ENCODE results near the gene CTNNA2. TPM values are rescaled to one million over a fixed set of nuclear protein-coding genes. Genes with fewer than 3 reads are reported as not detected.

CTNNA2 gene
- polyA plus RNA-seq, 3 donors: 4.1 to 5.4 (median 4.4) TPM

DNA sequence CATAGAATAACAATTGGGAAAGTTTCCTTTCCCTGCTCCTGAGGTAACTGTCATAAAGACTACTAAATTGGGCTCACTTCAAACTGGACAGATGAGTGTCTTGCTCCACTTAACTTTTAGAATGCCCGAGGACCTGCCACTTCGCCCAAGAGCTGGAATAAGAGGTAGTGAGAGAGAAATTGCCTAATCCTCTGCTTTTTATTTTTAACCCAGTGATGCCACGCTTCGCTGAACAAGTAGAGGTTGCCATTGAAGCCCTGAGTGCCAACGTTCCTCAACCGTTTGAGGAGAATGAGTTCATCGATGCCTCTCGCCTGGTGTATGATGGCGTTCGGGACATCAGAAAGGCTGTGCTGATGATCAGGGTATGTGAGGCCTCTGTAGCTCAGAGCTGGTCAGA lies 1061.1 kb downstream of the CTNNA2 start:
- no peak for DNase-seq (ENCODE audit: low read depth in 3 of 3, low spot score in 2 of 3)

DNA sequence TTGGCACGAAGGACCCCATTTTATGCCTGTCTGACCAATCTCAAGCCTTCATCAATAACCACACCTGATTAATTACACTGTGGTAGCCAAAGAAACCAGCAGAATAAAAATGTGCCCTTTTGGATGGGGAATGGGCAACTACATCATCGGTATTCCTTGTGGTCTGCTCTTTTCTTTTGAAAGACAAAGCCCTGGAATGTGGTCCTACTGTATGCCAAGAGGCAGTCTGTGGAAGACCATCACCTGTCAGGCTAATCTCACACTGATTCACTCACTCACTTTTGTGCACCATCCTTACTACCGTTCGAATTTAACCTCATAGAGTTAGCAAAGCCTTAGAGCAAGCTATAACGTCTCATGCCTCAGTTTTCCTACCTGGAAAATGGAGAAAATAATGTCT lies 1066.9 kb downstream of the CTNNA2 start:
- DNase-seq (ENCODE audit: low read depth in 3 of 3, low spot score in 2 of 3): no peak

DNA sequence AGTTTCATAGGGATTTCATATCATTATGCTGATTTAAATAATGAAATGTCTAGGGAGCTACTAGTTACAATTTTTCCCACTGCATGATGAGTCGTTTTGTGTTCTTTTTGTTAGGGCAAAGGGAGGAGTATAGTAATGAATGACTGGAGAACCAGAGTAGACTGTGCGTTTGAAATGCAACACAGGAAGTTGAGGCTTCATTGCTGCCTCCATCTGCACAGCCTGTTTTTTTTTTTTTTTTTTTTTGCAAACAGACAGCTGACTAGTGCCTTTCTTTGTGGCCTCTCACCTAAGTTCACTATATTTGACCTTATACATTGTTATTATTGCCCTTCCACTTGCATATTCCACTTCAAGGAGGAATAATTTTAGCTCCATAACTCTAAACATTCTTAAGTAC lies 1078.4 kb downstream of the CTNNA2 start:
- no peak for DNase-seq (ENCODE audit: low read depth in 3 of 3, low spot score in 2 of 3)

DNA sequence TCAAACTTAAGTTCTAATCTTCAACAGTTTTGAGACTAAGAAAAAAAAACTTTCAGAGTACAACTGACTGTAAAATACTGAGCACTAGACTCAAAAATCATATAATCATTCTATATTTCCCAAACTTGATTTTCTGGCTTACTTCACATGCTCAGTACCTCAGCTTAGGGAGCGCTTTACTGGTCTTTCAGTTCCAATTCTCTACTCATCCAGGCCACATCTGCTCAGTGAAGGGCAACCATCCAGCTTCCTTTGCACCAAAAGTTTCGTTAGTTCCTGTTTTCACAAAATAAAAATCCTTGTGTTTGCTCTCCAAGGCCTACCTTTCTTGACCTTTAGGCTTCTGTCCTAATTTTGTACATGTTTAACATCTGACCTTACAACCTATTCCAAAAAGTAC lies 1079.3 kb downstream of the CTNNA2 start:
- no peak for DNase-seq (ENCODE audit: low read depth in 3 of 3, low spot score in 2 of 3)

DNA sequence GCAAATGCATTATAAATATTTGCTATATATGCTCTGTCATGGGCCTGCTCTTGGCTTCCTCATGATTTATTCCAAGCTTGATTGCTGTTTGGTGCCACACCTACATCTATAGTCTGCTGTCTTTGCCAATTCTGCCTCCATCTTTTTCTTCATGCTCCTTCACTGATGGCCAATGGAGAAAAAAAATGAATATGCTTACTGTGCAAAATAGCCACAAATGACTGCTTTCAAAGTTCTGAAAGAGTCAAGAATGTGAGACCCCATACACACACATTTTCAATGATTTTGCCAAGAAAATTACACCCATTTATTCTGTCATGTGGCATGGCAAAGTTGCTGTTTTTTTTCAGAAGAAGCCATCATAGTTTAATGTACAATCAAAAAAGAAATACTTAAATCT lies 1097.3 kb downstream of the CTNNA2 start:
- no peak for DNase-seq (ENCODE audit: low read depth in 3 of 3, low spot score in 2 of 3)

DNA sequence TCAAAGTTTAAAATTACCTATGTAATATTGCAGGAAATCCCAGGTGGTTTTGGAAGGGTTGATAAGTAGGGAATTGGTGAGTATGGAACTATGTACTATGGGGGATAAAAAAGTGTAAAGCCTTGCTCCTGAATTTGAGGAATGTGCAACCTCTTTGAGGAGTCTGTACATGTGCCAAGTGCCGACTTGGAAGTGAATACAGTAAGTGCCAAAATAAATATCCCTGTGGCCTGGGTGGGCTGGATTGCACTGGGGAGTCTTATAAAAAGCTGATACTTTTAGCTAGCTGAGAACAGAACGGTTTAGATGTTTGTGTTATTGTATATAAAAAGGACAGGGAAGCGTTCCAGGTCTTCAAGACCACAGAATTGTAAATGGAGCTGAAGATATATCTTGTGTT lies 1108.8 kb downstream of the CTNNA2 start:
- DNase-seq (ENCODE audit: low read depth in 3 of 3, low spot score in 2 of 3): no peak

DNA sequence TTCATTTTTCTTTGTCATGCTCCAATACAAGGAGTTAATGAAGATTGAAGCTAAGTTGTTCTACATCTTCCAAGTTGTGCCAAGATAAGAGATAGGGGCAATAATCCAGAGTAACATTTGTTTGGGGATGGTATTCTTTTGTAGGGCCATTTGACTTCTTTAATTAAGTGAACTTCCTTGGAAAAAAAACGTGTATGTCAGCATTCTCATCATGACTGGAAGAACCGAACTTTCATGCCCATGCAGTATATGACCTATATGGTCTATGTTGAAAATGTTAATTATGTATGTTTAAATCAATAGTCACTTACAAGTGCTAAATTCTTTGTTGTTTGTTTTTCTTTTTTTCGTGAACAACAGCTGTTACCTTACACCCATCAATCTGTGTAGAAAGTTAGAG lies 1111.2 kb downstream of the CTNNA2 start:
- no peak for DNase-seq (ENCODE audit: low read depth in 3 of 3, low spot score in 2 of 3)

DNA sequence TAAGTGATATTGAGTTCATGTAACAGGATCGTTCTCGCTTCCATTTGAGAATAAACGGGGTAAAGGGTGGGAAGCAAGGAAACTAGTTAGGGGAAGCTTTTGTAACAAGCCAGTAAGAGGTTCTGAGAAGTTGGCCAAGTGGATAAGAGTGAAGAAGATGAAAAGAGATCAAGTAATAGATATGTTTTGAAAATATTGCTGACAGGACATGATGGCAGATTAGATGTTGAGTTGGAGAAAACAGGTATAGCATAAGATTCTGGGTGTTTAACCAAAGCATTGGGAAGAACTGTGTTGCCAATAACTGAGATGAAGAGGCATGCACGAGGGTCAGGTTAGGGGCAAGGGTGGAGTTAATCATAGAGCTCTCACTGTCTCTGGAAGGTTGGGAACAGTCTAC lies 1121.7 kb downstream of the CTNNA2 start:
- no peak for DNase-seq (ENCODE audit: low read depth in 3 of 3, low spot score in 2 of 3)

DNA sequence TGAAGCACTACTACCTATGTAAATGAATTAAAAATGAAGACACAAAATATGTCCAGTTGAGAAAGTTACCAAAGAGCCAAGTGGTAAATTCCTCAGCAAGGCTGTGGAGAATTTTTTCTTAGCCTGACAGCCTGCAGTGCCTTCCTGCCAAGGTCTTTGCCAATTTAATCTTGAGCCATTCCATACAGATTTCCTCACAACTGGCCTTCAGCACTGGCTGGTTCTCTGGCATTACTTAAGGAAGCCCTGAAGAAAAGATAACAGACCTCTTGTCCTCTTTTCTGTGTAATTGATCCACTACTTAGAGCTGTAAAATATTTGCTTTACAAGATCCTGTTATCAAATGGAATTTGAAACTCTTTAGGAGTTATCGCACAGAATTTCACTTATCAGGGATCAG lies 1125.9 kb downstream of the CTNNA2 start:
- DNase-seq (ENCODE audit: low read depth in 3 of 3, low spot score in 2 of 3): no peak

DNA sequence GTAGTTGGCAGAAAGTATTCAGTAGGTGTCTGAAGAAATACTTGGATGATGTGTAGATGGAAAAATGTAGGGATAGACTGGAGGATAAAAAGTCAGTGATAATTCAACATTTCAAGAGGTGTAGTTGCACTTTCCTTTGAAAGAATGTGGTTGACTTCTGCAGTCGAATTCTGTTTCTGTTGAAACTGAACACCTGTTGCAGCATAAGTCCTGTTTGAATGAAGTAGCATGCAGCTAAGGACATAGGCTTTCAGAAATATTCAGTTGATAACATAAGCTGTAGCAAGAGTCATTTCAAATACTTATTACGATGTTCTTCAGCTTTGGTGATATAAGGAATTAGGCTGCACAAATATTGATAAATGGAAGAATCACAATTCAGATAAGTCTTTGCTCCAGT lies 1129.6 kb downstream of the CTNNA2 start:
- no peak for DNase-seq (ENCODE audit: low read depth in 3 of 3, low spot score in 2 of 3)

DNA sequence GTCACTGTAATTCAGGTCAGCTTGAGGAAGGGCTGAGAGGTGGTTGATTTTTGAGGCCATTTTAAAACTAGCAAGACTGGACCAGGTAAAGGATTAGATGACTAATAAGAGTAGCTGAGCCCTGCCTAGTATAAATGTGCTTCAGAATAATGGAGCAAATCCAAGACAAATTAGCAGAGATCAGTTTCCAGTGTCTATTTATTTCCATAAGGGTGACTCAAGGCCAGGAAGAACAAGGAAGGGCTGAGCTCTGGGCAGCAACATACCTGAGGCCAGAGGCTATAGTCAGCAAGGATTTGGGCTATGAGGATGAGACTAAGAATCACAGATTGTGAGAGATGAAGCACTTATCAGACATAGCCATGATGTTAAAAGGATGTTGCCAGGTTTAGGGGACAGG lies 1130.7 kb downstream of the CTNNA2 start:
- no peak for DNase-seq (ENCODE audit: low read depth in 3 of 3, low spot score in 2 of 3)

DNA sequence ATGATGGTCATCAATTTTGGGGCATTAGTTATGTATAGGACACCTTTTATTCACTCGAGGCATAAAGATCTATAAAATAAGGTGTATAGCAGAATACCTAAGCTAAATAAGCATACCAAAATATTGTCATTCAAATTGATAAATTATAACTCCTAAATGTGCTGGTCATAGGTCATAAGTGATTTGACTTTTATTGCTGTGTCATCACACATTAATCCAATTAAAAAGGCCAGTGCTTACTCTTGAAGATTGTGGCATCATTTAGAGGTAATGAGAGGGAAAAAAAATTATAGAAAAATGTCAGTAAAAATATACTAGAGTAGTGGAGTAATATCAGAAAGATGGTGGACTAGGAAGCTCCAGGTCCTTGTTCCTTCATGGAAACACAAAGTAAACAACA lies 1138.6 kb downstream of the CTNNA2 start:
- DNase-seq (ENCODE audit: low read depth in 3 of 3, low spot score in 2 of 3): no peak

DNA sequence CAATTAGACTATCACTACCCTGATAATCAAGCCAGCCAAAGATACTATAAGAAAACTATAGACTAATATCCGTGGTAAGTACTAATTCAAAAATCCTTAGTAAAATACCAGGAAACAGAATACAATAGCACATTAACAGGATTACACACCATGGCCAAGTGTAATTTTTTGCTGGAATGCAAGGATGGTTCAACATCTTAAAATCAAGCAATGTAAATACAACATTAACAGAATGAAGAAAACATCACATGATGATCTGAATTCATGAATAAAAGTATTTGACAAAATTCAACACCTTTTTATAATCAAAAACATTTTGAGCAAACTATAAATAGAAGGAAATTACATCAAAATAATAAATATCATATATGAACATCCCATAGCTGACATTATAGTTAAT lies 1142.4 kb downstream of the CTNNA2 start:
- no peak for DNase-seq (ENCODE audit: low read depth in 3 of 3, low spot score in 2 of 3)

DNA sequence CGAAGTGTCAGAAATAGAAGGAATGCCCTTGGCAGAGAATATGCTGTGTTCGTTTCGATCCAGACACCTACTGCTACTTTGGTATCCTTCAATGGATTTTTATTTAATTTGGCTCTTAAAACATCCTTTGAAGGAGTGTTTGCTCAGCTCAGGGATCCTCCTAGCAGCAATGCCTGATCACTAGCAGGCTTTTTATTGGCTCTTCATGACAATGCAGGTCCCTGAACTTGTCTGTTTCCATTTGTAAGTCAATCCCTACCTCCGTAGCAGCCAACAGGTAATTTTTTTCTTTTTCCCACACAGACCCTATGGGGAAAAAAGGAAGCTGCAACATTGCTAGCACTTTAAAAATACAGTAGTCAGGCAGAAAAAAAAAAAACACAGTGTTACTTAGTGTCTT lies 1157.9 kb downstream of the CTNNA2 start:
- DNase-seq (ENCODE audit: low read depth in 3 of 3, low spot score in 2 of 3): no peak

DNA sequence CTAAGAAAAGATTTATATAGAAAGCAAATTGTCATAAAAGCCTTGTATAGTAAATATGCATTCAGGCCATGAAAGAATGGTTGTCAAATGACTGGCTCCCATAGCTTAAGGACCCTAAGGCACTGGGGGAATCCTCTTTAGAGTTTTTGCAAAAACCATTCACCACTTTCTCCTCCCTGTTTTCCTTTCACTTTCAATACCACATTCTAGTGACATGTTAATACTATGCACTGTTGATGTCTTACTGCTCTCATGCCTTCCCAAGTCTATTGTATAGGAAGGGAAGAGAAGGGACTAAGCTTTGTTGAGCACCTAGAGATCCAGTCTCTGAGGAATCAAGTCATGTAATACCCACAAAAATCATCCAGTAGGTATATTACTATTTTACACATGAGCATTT lies 1174.7 kb downstream of the CTNNA2 start:
- DNase-seq (ENCODE audit: low read depth in 3 of 3, low spot score in 2 of 3): no peak

DNA sequence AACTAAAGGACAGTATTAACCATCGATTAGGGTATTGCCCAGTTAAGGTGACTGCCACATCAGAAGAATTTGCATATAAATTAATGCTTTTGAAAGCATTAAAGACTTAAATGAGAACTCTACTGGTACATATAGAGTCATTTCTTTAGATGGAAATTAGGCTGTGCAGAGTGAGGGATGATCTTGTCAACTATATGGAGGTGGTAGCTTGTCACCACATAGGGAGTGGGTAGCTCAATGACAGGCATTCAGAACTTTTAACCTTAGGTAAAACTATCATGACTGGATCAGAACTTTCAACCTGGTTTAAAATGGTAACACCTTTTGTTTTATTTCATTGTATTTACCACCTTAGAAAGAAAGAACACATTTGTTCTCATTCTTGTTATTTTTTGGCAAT lies 1176.3 kb downstream of the CTNNA2 start:
- no peak for DNase-seq (ENCODE audit: low read depth in 3 of 3, low spot score in 2 of 3)

Data from right renal cortex interstitium (tissue), 3 donors.